HG03439 (cell line): Measurements from ENCODE around the gene EIF4H.
"Not testable (repeated sequence)": the region's sequence is repeated elsewhere in the genome, so short reads cannot be mapped to it uniquely, and the experiment has no call there.

Experiments used
- ATAC-seq: cut with Tn5 transposase; IDR thresholded peaks from one replicate; pipeline ENCODE4 v1.9.1; 2021; ENCODE audit warnings: mild to moderate bottlenecking, moderate library complexity; ENCODE audit not compliant: unreplicated experiment

Gene EIF4H

DNA sequence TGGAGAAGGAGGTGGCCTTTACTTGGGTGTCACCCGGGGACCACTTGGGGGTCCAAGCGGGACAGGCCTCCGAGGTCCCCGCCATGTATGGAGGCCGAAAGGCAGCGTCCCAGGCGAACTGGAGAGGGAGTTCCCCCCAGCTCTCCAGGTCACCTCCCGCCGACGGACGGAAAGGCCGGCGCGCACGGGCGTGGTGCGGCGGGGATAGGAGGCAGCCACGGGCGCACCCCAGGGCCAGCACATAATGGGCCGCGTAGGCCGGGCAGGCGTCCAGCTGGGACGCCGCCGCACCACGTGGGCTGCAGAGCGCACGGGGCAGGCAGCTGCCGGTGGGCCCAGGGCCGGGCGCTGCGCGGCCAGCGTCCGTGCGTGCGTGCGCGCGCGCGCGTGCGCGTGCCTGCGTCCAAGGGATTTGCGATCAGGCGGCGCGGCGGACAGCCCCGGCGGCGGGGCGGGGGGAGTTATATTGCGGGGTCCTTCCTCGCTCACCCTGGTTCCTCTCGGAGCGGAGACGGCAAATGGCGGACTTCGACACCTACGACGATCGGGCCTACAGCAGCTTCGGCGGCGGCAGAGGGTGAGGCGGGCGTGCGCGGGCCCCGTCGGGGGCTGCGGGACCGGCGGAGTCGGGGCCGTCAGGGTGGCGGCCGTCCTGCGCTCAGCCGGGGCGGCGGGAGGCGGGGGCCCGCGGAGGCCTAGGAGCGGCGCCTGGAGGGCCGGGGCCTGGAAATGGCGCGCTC is at the start of gene EIF4H:
Gene EIF4H, plus strand, starts transcription at position 491 of the 740 bp plus-strand sequence. Its CDS starts 28 bp downstream, at position 519.
- peak; percentile 88 for ATAC-seq

GRCh38 chr7:74126220-74126880 is 47.8 kb upstream of the EIF4H start:
- ATAC-seq, result no peak

- ATAC-seq, result no peak
These were observed 44.3 kb upstream of the EIF4H start for GRCh38 chr7:74129887-74130286.

DNA sequence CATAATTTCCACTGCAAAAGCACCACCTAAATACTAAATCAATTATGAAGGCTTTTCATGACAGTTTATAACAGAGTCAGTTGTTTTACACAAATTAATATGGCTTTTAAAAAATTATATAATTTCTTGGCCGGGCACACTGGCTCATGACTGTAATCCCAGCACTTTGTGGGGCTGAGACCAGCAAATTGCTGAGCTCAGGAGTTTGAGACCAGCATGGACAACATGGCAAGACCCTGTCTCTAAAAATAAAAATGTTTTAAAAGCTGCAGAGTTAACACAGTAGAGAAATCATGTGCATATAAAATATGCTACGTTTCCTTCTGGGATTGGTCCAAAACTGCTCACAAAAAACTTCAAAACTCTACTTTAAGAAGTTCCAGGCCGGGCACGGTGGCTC is 43.6 kb upstream of the EIF4H start:
- no peak for ATAC-seq

DNA sequence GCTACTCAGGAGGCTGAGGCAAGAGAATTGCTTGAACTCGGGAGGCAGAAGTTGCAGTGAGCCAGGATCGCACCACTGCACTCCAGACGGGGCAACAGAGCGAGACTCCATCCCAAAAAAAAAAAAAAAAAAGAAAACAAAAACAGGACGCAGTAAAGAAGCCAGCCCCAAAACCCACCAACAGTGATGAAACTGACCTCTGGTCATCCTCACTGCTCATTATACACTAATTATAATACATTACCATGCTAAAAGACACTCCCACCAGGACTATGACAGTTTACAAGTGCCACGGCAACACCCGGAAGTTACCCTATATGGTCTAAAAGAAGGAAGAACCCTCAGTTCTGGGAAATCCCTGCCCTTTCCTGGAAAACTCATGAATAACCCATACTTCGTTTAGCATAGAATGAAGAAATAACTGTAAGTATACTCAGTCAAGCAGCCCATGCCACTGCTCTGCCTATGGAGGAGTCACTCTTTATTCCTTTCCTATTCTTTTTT is 40.0 kb upstream of the EIF4H start:
- ATAC-seq, result no peak

GRCh38 chr7:74138334-74138867 is 35.8 kb upstream of the EIF4H start:
- no peak for ATAC-seq

GRCh38 chr7:74138945-74139843 is 35.0 kb upstream of the EIF4H start:
- no peak for ATAC-seq

DNA sequence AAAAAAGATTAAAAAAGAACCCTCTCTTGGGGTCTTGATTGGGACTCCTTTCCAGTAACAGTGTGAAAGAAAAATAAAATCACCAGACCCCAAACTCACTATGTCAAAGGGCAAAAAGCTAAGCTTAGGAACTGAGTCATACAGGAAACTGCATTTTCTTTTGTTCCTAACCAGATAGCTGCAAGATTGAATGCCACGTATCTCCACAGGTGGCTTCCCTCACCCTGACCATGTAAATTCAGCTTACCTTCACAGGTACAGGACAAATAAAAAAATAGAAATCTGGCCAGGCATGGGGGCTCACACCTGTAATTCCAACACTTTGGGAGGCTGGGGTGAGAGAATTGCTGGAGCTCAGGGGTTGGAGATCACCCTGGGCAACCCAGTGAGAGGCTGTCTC is 32.5 kb upstream of the EIF4H start:
- ATAC-seq, result no peak

DNA sequence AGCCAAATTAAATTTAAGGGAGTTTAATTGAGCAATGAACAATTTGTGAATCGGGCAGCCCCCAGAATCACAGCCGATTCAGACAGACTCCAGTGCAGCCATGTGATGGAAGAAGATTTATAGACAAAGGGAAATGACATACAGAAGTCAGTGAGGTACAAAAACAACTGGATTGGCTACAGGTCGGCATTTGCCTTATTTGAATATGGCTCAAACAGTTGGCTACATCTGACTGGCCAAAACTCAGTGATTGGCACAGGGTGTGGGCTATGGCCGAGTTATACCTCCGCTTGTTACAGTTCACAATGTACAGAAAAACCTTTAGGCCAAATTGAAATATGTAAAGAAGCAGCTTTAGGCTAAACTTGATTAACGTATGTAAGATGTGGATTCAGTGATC is 30.8 kb upstream of the EIF4H start:
- ATAC-seq, result no peak

GRCh38 chr7:74148491-74148890 is 25.7 kb upstream of the EIF4H start:
- ATAC-seq, result no peak

GRCh38 chr7:74149071-74149470 is 25.1 kb upstream of the EIF4H start:
- ATAC-seq, result no peak

GRCh38 chr7:74149603-74150002 is 24.6 kb upstream of the EIF4H start:
- no peak for ATAC-seq

DNA sequence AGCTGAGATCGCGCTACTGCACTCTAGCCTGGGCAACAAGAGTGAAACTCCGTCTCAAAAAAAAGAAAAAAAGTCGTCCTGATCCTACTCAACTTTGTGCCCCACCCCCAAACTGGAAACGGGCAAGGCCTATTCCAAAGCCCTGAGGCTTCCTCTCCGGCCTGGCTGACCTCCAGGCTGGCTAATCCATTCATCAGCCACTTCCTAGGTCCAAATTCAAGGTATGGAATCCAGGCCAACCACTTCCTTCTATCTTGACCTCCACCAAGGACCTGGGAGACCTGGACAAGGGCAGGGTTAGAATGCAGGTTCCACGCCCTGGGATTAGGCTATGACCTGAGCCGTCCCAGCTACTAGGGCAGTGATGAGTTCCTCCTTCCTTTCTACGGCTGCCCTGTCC is 20.4 kb upstream of the EIF4H start:
- no peak for ATAC-seq

DNA sequence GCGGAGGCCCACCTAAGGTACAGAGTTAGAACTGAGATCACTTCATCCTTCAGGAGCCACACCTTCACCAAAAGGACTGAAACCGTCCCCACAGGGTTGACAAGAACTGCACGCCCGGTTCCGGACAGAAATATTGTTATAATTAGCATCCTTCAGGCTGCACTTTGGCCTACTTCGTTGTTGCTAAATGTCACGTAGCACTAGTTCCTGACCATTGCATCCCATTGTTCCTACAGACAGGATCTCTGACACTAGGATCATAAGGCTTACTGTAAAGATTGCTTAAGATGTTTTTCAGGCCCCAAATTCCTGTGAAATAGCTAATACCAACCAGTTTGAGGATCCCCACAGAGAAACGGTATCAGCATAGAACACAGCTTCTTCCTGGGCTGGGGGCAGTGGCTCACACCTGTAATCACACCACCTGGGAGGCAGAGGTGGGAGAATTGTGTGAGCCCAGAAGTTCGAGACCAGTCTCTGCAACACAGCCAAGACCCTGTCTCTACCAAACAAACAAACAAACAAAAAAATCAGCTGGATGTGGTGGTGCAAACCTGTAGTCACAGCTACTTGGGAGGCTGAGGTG is 18.3 kb upstream of the EIF4H start:
- ATAC-seq, result no peak

GRCh38 chr7:74157605-74158004 is 16.6 kb upstream of the EIF4H start:
- ATAC-seq, result no peak

DNA sequence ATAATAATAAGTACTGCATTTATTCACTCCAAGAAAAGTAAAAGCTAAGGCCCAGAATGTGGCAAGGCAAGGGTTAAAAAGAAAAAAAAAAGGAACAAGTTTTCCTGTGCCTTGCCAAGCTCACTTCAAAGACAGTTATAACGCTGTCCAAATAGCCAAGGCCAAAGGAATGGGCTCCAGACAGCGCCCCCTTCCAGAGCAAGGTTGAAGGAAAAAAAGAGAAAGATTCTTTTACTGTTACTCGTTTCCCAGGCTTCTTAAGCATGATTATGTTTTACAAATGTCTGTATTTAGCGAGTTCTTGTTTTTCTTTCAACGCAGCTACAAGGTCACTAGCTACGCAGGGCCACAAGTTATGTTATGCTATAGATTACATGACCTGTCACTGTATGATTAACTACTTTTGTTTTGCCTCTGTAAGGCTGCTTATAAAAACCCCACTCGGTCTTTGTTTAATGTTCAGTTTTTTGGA is 9.1 kb upstream of the EIF4H start:
- ATAC-seq, result no peak

DNA sequence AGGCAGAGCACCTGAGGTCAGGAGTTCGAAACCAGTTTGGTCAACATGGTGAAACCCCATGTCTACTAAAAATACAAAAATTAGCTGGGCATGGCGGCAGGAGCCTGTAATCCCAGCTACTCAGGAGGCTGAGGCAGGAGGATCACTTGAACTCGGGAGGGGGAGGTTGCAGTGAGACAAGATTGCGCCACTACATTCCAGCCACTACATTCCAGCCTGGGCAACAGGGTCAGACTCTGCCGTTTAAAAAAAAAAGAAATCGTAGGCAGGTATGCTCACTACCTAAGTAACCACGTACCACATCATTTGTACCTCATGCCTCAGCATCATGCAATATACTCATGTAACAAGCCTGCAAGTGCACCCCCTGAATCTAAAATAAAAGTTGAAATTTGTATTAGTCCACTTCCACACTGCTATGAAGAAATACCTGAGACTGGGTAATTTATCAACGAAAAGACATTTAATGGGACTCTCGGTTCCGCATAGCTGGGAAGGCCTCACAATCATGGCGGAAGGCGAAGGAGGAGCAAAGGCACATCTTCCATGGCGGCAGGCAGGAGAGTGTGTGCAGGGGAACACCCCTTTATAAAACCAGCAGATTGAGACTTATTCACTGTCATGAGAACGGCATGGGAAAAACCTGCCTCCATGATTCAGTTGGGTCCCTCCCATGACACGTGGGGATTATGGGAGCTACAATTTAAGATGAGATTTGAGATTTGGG is 8.1 kb upstream of the EIF4H start:
- ATAC-seq, result no peak

- not testable (repeated sequence) for ATAC-seq
These were observed 6.8 kb upstream of the EIF4H start for GRCh38 chr7:74167324-74167723.

DNA sequence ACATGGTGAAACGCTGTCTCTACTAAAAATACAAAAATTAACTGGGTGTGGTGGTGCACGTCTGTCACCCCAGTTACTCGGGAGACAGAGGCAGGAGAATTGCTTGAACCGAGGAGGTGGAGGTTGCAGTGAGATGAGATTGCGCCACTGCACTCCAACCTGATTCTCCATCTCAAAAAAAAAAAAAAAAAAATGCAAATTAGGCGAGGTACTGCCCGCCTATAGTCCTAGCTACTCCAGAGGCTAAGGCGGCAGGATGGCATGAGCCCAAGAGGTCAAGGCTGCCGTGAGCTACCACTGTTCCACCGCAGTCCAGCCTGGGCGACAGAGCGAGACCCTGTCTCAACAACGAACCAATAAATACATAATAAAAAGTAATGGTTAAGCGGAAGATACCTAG is 1.1 kb upstream of the EIF4H start:
- ATAC-seq, result no peak

DNA sequence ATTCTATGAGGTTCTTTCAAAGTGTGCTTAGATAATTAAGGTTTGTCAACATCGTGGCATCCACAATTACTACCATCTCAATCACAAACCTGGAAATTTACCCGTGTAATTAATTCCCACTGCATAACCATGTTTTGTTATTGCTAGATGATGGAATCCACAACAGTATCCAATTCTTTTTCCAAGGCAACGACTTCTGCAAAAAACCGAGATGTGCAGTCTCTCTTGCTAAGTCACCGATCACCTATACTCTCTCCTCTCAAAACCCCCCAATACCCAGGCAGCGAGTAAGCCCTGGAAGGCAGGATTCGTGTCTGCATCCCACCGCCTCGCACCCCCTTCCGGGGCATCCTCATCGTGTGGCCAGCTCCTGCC is 678 bp upstream of the EIF4H start:
- ATAC-seq, result peak; percentile 3
